HepG2 (cell line): ENCODE measurements around the gene SLC4A9. TPM values are rescaled to one million over a fixed set of nuclear protein-coding genes. Genes with fewer than 3 reads are reported as not detected.
"Not testable (repeated sequence)": the region's sequence is repeated elsewhere in the genome, so short reads cannot be mapped to it uniquely, and the experiment has no call there.

Experiments used
- ATAC-seq: fragments of 200-7000 bp; cut with Tn5 transposase; 3 replicates; pipeline ENCODE4 v1.9.1; 2020; ENCODE audit warnings: mild to moderate bottlenecking, moderate library complexity
- BruUV-seq: library from RNA; stranded (reverse); fragments of 400-500 nt; replicated peaks from 2 replicates; lab custom pipeline; 2021; lab: Mats Ljungman, UMichigan
- CTCF ChIA-PET: fragments of 300-600 bp; formaldehyde crosslinking; extraction: SDS; loops from one replicate; lab custom pipeline; 2021; ENCODE audit warnings: low total read pairs, inconsistent platforms, low intra/inter-chr PET ratio; lab: Yijun Ruan, JAX
- POLR2A ChIA-PET: fragments of 350-600 bp; sonication (Branson Sonifier 250); formaldehyde crosslinking; loops from one replicate; lab custom pipeline; 2020; ENCODE audit warnings: antibody characterized with exemption, inconsistent platforms; lab: Yijun Ruan, JAX
- DNase-seq: peaks from one replicate; pipeline ENCODE4 v3.0.0-alpha.2; 2015; ENCODE audit warnings: low spot score
- FAIRE-seq: peaks from 3 replicates; lab custom pipeline; 2011; peaks lifted over from hg19 to GRCh38; lab: Jason Lieb, UNC
- H2AFZ ChIP-seq: one replicate; pipeline ENCODE4 v1.6.1; 2011; ENCODE audit warnings: low read length, inconsistent platforms
- H3K27ac ChIP-seq: fragments of 300-600 bp; 3 replicates; pipeline ENCODE4 v1.8.0; 2011; ENCODE audit warnings: mixed run types, mild to moderate bottlenecking, mixed read lengths, low read length, inconsistent platforms; ENCODE audit not compliant: insufficient read depth; ENCODE audit errors: extremely low read length
- H3K27me3 ChIP-seq, 2 experiments: fragments of 200-600 bp in 1 of 2; 2 replicates in 1 of 2; 3 replicates in 1 of 2; pipeline versions ENCODE4 v1.6.0 to v1.8.0; 2011; ENCODE audit warnings: low read length in 2 of 2, mild to moderate bottlenecking in 2 of 2, moderate library complexity in 2 of 2, inconsistent platforms in 1 of 2; ENCODE audit not compliant: insufficient read depth in 2 of 2, control insufficient read depth in 1 of 2
- H3K36me3 ChIP-seq, 2 experiments: fragments of 200-600 bp in 1 of 2; replicated peaks in 1 of 2; 2 replicates in 1 of 2; 3 replicates in 1 of 2; pipeline versions ENCODE4 v1.5.1 to v1.8.0; 2011; ENCODE audit warnings: low read length in 2 of 2, inconsistent platforms in 1 of 2; ENCODE audit not compliant: insufficient read depth in 2 of 2, control insufficient read depth in 1 of 2
- H3K4me1 ChIP-seq: 2 replicates; pipeline ENCODE4 v1.5.1; 2012; ENCODE audit warnings: low read length, inconsistent platforms; ENCODE audit not compliant: insufficient read depth
- H3K4me2 ChIP-seq: 2 replicates; pipeline ENCODE4 v1.6.0; 2011; ENCODE audit warnings: low read depth, low read length, inconsistent platforms
- H3K4me3 ChIP-seq, 3 experiments: fragments of 200-600 bp in 1 of 3; sonication (generic), shearing (Covaris generic) in 1 of 3; replicated peaks in 1 of 3; 2 replicates each; pipeline ENCODE4 v1.5.1; 2011 to 2016; ENCODE audit warnings: low read length in 3 of 3, inconsistent platforms in 2 of 3, low read depth in 2 of 3, mild to moderate bottlenecking in 2 of 3, control low read depth in 1 of 3, mixed read lengths in 1 of 3; ENCODE audit not compliant: insufficient read depth in 1 of 3
- H3K79me2 ChIP-seq: one replicate; pipeline ENCODE4 v1.6.1; 2011; ENCODE audit warnings: low read length, inconsistent platforms; ENCODE audit not compliant: insufficient read depth
- H3K9ac ChIP-seq: 2 replicates; pipeline ENCODE4 v1.6.0; 2011; ENCODE audit warnings: mild to moderate bottlenecking, low read depth, low read length, inconsistent platforms; ENCODE audit not compliant: insufficient read depth
- H3K9me3 ChIP-seq: 2 replicates; pipeline ENCODE4 v1.5.1; 2012; ENCODE audit warnings: mild to moderate bottlenecking, low read length
- H4K20me1 ChIP-seq: 2 replicates; pipeline ENCODE4 v1.6.0; 2011; ENCODE audit warnings: inconsistent platforms, mild to moderate bottlenecking, low read length, moderate library complexity; ENCODE audit not compliant: insufficient read depth
- PCBP1 ChIP-seq: fragments of 200-400 bp; formaldehyde crosslinking; IDR thresholded peaks from 2 replicates; pipeline ENCODE4 v1.6.1; 2017; ENCODE audit warnings: mild to moderate bottlenecking, low read depth, low read length, borderline replicate concordance
- POGK ChIP-seq: sonication (generic); formaldehyde crosslinking; conservative IDR thresholded peaks from 2 replicates; pipeline ENCODE4 v1.8.0; 2022; ENCODE audit warnings: mild to moderate bottlenecking, moderate library complexity, missing genetic modification reagents
- WGBS: methylation state at CpG from one replicate; pipeline ENCODE4 v1.1.6; 2017; ENCODE audit warnings: low lambda C conversion rate; 5-methylcytosine and 5-hydroxymethylcytosine counted together
- in situ Hi-C: cut with HindIII; loops from 2 replicates; pipeline ENCODE4 v1.10.0; 2017; ENCODE audit warnings: low pct_unique_long_range_greater_than_20kb; ENCODE audit not compliant: extremely low pct_ligation_motif_present
- intact Hi-C: fragments of 100-400 bp; cut with micrococcal nuclease; formaldehyde crosslinking; loops from one replicate; pipeline ENCODE4 v1.10.0; 2022; ENCODE audit not compliant: unreplicated experiment
- polyA plus RNA-seq, 8 experiments: library from polyadenylated mRNA; depleted of rRNA in 3 of 8; stranded (reverse) in 7 of 8; unstranded in 1 of 8; fragments of >200 nt; fragmentation: Illumina TruSeq in 4 of 8; extraction: Trizol in 4 of 8; gene quantifications; 2 replicates each; pipeline versions ENCODE4 v1.2.1 to v1.2.3, GENCODE V29; 2011 to 2016; ENCODE audit warnings: low read depth in 4 of 8, missing spikeins in 1 of 8, mixed read lengths in 1 of 8; ENCODE audit not compliant: insufficient read depth in 1 of 8
- total RNA-seq, 5 experiments: library from RNA; depleted of rRNA; stranded (reverse); fragments of >200 nt; fragmentation: Illumina TruSeq; extraction: Trizol; gene quantifications; 2 replicates each; pipeline ENCODE4 v1.2.3, GENCODE V29; 2016; ENCODE audit warnings: low read depth in 1 of 5

Gene SLC4A9
- total and polyA plus RNA-seq, 2 of the 13 experiments (the other 11 are each of a cell fraction or from before 2014, with no cell fraction given), result not detected

- no peak for FAIRE-seq
- DNase-seq, result no peak
- intact Hi-C loops, result no loop called here
- H3K36me3 ChIP-seq, result peaks cover 0 to 3% of the 10 kb centered on the region in 2 experiments; a peak in 4 of 5 replicates
- H3K79me2 ChIP-seq, result no peaks in the 10 kb centered on the region
- 0 out of 5 replicates have a peak, but pooled peaks cover 0 to 1% of the 10 kb centered on the region in 2 experiments for H3K27me3 ChIP-seq
- ChIA-PET POLR2A (no interaction called here), CTCF (no interaction called here)
- 63% methylated on average over 1 of the region's 1 CpG for WGBS
- no peak overlapping the region for H2AFZ ChIP-seq
- TF ChIP-seq POGK (CRISPR knock-in tag), result no peak
- TF ChIP-seq PCBP1, result no peak
- H3K27ac ChIP-seq, result no peak overlapping the region
- BruUV-seq, result no TSS peak
- H3K4me1 ChIP-seq, result peaks cover 32% of the 10 kb centered on the region
- H3K9me3 ChIP-seq, result no peaks in the 10 kb centered on the region
- no peaks in the 10 kb centered on the region for H4K20me1 ChIP-seq
- H3K9ac ChIP-seq, result no peak overlapping the region
- no peak overlapping the region for H3K4me3 ChIP-seq
- no peak overlapping the region for H3K4me2 ChIP-seq
- no peak for ATAC-seq
- in situ Hi-C loops, result no loop called here
These were observed 17.1 kb upstream of the SLC4A9 start for GRCh38 chr5:140342896-140343295.

GRCh38 chr5:140343849-140344248 lies 16.1 kb upstream of the SLC4A9 start:
- H3K79me2 ChIP-seq, BruUV-seq, H3K4me2 ChIP-seq, H3K4me3 ChIP-seq, in situ Hi-C loops, CTCF ChIA-PET, H3K9ac ChIP-seq, intact Hi-C loops, H3K27ac ChIP-seq, H3K36me3 ChIP-seq, FAIRE-seq, ATAC-seq, H3K27me3 ChIP-seq, H2AFZ ChIP-seq, DNase-seq, H3K9me3 ChIP-seq, H4K20me1 ChIP-seq: not testable (repeated sequence)
- H3K4me1 ChIP-seq, result peaks cover 41% of the 10 kb centered on the region
- POLR2A ChIA-PET, result interaction anchor here (0.5 kb wide), 1 partner anchor 71 kb away, joined by 4 read pairs; no protein-coding TSS in a partner anchor
- 94% methylated on average over 7 of the region's 8 CpGs for WGBS
